D721Med (cell line): ENCODE data around the gene RBM47.
A peak's percentile ranks its signal among the peaks of the same experiment; 100 is the strongest.
"Not testable (repeated sequence)": the region's sequence is repeated elsewhere in the genome, so short reads cannot be mapped to it uniquely, and the experiment has no call there.

ENCODE experiments used
- DNase-seq: peaks from one replicate; pipeline ENCODE4 v3.0.0; 2011; ENCODE audit warnings: low spot score; ENCODE audit not compliant: insufficient read length
- FAIRE-seq: peaks from 2 replicates; lab custom pipeline; 2011; peaks lifted over from hg19 to GRCh38; lab: Jason Lieb, UNC
- CTCF ChIP-seq: IDR thresholded peaks from 2 replicates; pipeline ENCODE4 v1.5.1; 2012; ENCODE audit warnings: mild to moderate bottlenecking, control low read depth; ENCODE audit not compliant: insufficient read depth; ENCODE audit errors: missing control alignments

The RBM47 gene

GRCh38 chr4:40458683-40459082, 171.0 kb downstream of the RBM47 start:
- FAIRE-seq (no peak), DNase-seq (no peak)
- TF ChIP-seq CTCF: no peak

GRCh38 chr4:40458109-40458508, 171.6 kb downstream of the RBM47 start:
- FAIRE-seq: no peak
- no peak for DNase-seq
- TF ChIP-seq CTCF: no peak

- FAIRE-seq: no peak
- TF ChIP-seq CTCF: no peak
Measured at GRCh38 chr4:40455340-40455902, 174.2 kb downstream of the RBM47 start.

GRCh38 chr4:40454816-40455215, 174.8 kb downstream of the RBM47 start:
- FAIRE-seq (peak; percentile 53), DNase-seq (no peak)
- no peak for TF ChIP-seq CTCF

More at GRCh38 chr4:40455340-40455902, 174.2 kb downstream of the RBM47 start:
- no peak for DNase-seq

GRCh38 chr4:40453912-40454311, 175.8 kb downstream of the RBM47 start:
- no peak for TF ChIP-seq CTCF
- DNase-seq (no peak), FAIRE-seq (no peak)

GRCh38 chr4:40448875-40449274, 180.8 kb downstream of the RBM47 start:
- no peak for TF ChIP-seq CTCF
- DNase-seq (no peak), FAIRE-seq (peak; percentile 6)

- FAIRE-seq (peak; percentile 83), DNase-seq (no peak)
- no peak for TF ChIP-seq CTCF
Measured at GRCh38 chr4:40446839-40447238, 182.8 kb downstream of the RBM47 start.

- not testable (repeated sequence) for FAIRE-seq, DNase-seq
Measured at GRCh38 chr4:40446261-40446750, 183.4 kb downstream of the RBM47 start.
